ENCODE results near the gene SURF6.

Gene SURF6

GRCh38 chr9:133367778-133368177 lies 31.8 kb upstream of the SURF6 start:
- DNase-seq (ENCODE audit: low read depth, low spot score), result no peak

GRCh38 chr9:133367221-133367620 lies 31.2 kb upstream of the SURF6 start:
- no peak for DNase-seq (ENCODE audit: low read depth, low spot score)

GRCh38 chr9:133366435-133366834 lies 30.4 kb upstream of the SURF6 start:
- no peak for DNase-seq (ENCODE audit: low read depth, low spot score)

DNA sequence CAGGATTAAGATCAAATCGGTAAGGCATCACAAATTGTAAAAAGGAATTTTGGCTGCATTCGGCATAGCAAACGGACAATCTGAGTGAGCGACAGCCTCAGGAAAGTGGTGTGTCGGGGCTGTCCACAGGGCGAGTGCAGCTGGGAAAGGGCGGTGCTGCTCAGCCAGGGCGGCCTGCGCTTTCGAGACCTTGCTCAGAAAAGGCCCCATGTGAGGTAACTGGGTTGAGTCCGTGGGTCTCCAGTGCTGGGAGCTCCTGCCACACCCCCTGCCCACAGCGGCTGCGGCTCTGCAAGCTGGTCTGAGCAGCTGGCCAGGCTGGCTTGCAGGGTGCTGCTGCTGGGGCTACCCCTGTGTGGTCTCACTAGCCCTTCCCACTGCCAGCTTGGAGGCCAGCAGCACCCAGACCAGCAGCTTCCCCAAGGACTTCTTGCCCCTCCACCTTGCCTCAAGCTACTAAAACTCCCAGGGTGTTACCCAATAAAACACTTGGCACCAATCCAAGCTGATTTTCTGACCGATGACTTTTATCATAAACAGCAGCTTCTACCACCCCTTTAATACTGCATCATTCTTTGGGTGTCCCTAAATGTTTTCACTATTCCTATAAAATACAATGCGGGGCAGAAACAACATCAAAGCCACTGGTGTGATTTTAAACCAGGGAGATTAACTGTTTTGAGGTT lies 26.5 kb upstream of the SURF6 start:
- no peak for DNase-seq (ENCODE audit: low read depth, low spot score)

- DNase-seq (ENCODE audit: low read depth, low spot score), result no peak
Observed at GRCh38 chr9:133361507-133362092, 25.6 kb upstream of the SURF6 start.

GRCh38 chr9:133360400-133361393 lies 24.7 kb upstream of the SURF6 start:
- DNase-seq (ENCODE audit: low read depth, low spot score), result no peak

- no peak for DNase-seq (ENCODE audit: low read depth, low spot score)
Observed at GRCh38 chr9:133359399-133360175, 23.6 kb upstream of the SURF6 start.

DNA sequence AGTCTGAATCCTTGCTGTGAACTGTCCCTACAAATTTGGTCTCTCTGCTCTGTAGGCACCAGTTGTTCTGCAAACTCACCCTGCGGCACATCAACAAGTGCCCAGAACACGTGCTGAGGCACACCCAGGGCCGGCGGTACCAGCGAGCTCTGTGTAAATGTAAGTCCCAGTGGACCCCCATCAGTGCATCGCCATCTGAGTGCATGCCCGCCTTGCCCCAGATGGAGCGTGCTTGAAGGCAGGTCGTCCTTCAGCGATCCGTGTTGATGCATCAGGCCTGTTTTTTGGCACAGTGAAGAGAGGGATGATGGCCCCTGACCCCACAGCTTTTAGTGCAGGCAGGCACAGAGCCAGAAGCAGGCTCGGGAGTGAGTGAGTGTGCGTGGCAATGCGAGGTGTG lies 21.7 kb upstream of the SURF6 start:
- DNase-seq (ENCODE audit: low read depth, low spot score), result no peak

- DNase-seq (ENCODE audit: low read depth, low spot score), result no peak
Observed at GRCh38 chr9:133356391-133357091, 20.6 kb upstream of the SURF6 start, which contains the start of the genes SURF1 and SURF2. Gene SURF1, minus strand, starts transcription at chr9:133356487. Its CDS starts 34 bp downstream, at chr9:133356453. Gene SURF2, plus strand, starts transcription at chr9:133356550. Its CDS starts 43 bp downstream, at chr9:133356593.

GRCh38 chr9:133355881-133356357 lies 19.9 kb upstream of the SURF6 start:
- no peak for DNase-seq (ENCODE audit: low read depth, low spot score)

DNA sequence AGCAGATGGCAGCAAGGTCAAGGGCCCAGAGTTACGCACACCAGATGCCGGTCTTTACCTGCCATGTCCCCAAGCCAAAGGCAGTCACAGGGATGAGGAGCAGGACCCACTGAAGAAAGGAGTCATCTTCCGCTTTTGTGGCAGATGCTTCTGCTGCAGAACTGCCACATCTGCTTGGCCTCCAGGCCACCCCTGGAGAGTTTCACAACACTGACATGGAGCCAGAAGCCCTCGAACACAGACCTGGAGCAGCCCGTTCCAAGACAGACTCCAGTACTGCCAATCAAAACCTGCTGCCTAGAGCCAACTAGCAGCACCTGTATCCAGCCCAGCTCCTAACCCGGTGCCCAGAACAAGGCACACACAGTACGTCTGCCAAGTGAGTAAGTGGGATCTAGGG lies 18.8 kb upstream of the SURF6 start:
- no peak for DNase-seq (ENCODE audit: low read depth, low spot score)

DNA sequence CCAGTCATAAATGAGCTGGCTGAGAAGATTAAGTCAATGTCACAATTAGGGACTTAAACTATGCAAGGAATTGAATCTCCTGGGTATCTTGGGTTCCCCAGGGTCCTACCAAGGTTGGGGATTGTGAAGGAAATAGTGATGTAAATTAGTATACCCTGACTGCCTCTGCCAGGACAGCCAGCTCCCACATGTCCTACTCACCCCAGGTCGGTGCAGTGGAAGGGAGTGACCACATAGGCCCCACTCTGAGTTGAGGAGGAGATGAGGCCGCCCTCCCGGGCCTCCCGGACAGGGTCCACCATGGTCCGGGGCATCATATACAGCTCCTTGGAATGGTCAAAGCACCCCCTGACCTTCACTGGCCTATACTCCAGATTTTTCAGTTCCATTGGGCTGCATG lies 17.6 kb upstream of the SURF6 start:
- no peak for DNase-seq (ENCODE audit: low read depth, low spot score)

DNA sequence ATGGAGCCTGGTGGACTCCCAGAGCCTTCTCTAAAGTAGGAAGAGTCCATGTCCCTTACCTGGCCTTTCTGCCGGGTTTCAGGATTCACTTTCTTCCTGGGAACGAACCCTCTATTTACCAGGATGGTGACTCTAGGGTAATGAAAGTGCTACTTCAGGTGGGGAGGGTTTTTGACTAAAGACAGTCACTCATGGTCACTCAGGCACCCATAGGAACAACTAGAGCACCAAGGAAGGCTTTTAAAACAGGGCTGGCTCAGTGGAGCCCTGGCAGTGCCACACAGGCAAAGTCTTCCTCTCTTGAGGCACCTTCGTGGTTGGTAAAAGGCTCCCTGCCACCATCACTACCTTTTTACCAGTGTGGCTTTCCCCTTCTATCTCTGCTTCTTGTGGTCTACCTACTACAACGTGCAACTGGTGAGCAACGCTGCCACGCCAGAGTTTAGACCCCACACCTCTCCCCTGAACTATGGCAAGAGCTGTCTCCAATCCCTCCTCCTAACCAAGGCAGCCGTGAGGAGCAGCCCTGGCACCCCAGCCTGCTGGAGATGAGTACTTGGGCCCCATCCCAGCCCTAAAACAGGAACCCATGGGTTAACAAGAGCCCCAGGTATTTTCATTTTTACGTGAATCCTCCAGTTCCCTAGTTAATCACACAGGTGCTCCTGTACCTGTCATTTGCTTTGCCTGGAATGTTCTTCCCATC lies 16.8 kb upstream of the SURF6 start:
- no peak for DNase-seq (ENCODE audit: low read depth, low spot score)

DNA sequence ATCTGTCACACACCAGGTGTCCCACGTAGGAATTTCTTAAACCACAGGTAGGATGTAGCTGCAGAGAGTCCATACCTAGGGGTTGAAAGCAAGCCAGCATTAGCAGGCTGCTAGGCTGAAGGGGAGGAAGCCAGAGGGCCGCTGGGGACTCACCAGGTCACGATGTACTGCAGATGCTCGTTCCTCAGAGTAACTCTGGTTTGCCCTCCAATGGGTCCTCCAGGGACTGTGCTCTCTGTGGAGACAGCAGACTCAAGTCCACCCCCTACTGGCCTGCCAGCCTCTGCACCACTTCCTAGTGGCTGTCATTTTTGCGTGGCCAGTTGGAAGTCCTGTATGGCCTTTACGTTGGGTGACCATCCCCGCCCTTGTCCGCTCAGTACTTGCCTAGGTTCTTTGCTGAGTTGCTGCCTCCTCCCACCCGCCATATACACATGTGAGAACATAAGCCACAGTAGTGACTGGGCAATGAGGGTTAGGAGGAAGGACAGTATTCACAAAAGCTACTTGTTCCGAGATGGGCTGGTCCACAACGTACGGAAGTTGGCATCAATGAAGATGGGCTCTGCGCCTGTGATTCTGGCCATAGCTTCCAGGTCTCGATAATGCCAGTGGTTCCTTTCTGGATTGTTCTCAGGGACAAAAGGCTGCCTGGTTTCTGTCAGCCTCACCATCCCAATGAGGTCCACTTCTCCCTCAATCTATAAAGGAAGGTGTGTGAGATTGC lies 16.1 kb upstream of the SURF6 start:
- no peak for DNase-seq (ENCODE audit: low read depth, low spot score)

DNA sequence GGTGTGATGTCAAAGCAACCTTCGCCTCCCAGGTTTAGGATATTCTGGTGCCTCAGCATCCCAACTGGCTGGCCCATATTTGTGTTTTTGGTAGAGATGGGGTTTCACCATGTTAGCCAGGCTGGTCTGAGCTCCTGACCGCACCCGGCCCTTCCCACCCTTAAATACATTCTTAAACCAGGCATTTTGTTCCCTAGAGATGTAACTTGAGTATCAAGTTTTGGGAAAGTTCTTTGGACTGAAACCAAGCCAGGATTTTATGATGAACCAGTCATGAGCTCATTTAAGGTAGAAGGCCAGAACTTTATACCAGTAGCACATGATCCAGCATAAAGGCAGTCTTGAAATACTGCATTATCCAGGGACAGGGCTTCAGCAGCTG lies 15.5 kb upstream of the SURF6 start:
- DNase-seq (ENCODE audit: low read depth, low spot score), result no peak

DNA sequence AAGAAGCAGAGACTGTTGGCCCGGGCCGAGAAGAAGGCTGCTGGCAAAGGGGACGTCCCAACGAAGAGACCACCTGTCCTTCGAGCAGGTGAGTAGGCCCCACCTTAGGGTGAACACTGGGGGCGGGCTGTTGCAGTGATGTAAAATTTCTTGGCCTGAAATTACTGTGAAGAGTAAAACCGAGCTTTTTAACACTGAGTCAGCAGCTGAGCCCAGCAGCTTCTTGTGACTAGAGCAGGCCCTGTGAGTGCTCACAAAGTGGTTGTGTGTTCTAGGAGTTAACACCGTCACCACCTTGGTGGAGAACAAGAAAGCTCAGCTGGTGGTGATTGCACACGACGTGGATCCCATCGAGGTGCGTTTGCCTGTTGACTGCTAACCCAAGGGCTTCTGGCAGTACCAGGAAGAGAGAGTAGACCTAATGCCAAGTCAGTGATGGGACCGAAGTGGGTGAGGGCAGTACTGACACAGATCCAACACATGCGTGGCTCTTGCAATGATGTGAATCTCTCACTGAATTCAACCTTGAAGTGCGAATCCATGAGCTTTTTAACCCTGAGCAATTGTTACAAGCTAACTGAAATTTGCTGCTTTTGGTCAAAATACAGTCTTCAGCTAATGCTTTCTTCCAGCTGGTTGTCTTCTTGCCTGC lies 14.1 kb upstream of the SURF6 start:
- DNase-seq (ENCODE audit: low read depth, low spot score), result no peak

DNA sequence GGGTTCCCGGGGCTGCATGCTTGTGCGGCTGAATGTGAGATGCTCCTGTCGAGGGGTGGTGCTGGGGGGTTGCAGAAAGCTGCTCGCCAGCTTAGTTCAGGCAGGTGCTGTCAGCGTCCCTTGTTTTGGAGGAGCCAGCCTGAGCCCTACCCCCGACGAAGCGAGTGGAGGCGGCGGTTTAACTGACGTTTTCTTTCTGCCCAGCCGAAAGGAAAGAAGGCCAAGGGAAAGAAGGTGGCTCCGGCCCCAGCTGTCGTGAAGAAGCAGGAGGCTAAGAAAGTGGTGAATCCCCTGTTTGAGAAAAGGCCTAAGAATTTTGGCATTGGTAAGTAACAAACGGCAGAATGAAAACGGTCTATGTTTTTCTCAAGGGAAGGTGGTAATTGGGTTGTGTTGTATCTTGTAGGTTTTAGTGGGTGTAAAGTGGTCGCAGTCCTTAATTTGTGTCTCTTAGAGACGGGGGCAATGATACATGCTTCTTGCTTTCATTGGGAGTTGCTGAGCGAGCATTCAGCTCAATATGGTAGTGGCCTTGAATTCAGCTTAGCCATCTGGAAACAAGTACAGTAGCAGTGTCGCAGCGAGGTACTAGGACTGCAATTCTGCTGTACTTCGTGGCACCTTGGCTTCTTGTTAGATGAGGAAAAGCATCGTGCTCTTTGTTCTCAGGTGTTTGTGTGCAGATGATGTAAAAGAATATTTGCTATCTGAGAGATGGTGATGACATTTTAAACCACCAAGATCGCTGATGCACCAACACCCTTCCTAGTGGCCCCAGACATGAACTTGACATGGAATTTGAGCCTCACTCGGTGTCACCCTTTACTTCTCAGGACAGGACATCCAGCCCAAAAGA lies 13.0 kb upstream of the SURF6 start:
- no peak for DNase-seq (ENCODE audit: low read depth, low spot score)

Measured in iPS DF 19.7 (cell line).